Gastroesophageal sphincter (tissue), 3 donors: ENCODE results near the gene EXOC2.

Experiments
- CTCF ChIP-seq, 4 experiments: fragments of 200-600 bp in 2 of 4; fragments of 450-650 bp in 2 of 4; sonication (generic) in 1 of 4; IDR thresholded peaks; one replicate each; pipeline ENCODE4 v1.5.1; 2017 to 2019; ENCODE audit warnings: antibody characterized with exemption in 4 of 4, mild to moderate bottlenecking in 2 of 4, moderate library complexity in 2 of 4
- POLR2A ChIP-seq, 2 donors: fragments of 450-650 bp; IDR thresholded peaks; one replicate each; pipeline ENCODE4 v1.6.1; 2017; ENCODE audit warnings: antibody characterized with exemption in 2 of 2, mild to moderate bottlenecking in 2 of 2, moderate library complexity in 1 of 2

GRCh38 chr6:498795-499231, 194.1 kb downstream of the EXOC2 start:
- TF ChIP-seq POLR2A (IDR thresholded peaks at IDR 0.05) = no peak
- no peak for TF ChIP-seq CTCF (IDR thresholded peaks at IDR 0.05)
